GOT3 (cell line): ENCODE measurements around the gene GSK3A.

ENCODE experiments used
- DNase-seq: peaks from one replicate; lab custom pipeline; 2025; ENCODE audit warnings: mixed read lengths; lab: John Stamatoyannopoulos, UW

The GSK3A gene

GRCh38 chr19:42248270-42249148, 6.1 kb upstream of the GSK3A start:
- DNase-seq: no peak

- no peak for DNase-seq
Observed at GRCh38 chr19:42247640-42248199, 5.3 kb upstream of the GSK3A start.

GRCh38 chr19:42246922-42247639, 4.7 kb upstream of the GSK3A start:
- no peak for DNase-seq

- no peak for DNase-seq
Observed at GRCh38 chr19:42246143-42246921, 3.9 kb upstream of the GSK3A start.

- no peak for DNase-seq
Observed at GRCh38 chr19:42245231-42245630, 2.8 kb upstream of the GSK3A start.

GRCh38 chr19:42244347-42245220, 2.2 kb upstream of the GSK3A start:
- peak; percentile 72 for DNase-seq

GRCh38 chr19:42242069-42242511, 312 bp downstream of the GSK3A start:
- no peak for DNase-seq

GRCh38 chr19:42241279-42241678, 1.1 kb downstream of the GSK3A start:
- DNase-seq: no peak

GRCh38 chr19:42239544-42240220, 2.7 kb downstream of the GSK3A start:
- no peak for DNase-seq

GRCh38 chr19:42235181-42235580, 7.2 kb downstream of the GSK3A start:
- no peak for DNase-seq

- DNase-seq: no peak
Observed at GRCh38 chr19:42234364-42234763, 8.0 kb downstream of the GSK3A start.

GRCh38 chr19:42233678-42234292, 8.6 kb downstream of the GSK3A start:
- DNase-seq: no peak

GRCh38 chr19:42233106-42233505, 9.3 kb downstream of the GSK3A start:
- DNase-seq: no peak

GRCh38 chr19:42232435-42232834, 10.0 kb downstream of the GSK3A start:
- DNase-seq: no peak

GRCh38 chr19:42230571-42230970, 11.8 kb downstream of the GSK3A start:
- no peak for DNase-seq

GRCh38 chr19:42229855-42230351, 12.5 kb downstream of the GSK3A start:
- no peak for DNase-seq

GRCh38 chr19:42229301-42229854, 13.0 kb downstream of the GSK3A start:
- no peak for DNase-seq

GRCh38 chr19:42228641-42229040, 13.8 kb downstream of the GSK3A start:
- no peak for DNase-seq

GRCh38 chr19:42226886-42227285, 15.5 kb downstream of the GSK3A start:
- no peak for DNase-seq
